HG03045 (cell line): ENCODE results near the gene FAM177B.
A peak's percentile ranks its signal among the peaks of the same experiment; 100 is the strongest.

Experiments
- ATAC-seq: cut with Tn5 transposase; IDR thresholded peaks from one replicate; pipeline ENCODE4 v1.9.1; 2021; ENCODE audit warnings: mild to moderate bottlenecking, moderate library complexity; ENCODE audit not compliant: unreplicated experiment

The FAM177B gene

DNA sequence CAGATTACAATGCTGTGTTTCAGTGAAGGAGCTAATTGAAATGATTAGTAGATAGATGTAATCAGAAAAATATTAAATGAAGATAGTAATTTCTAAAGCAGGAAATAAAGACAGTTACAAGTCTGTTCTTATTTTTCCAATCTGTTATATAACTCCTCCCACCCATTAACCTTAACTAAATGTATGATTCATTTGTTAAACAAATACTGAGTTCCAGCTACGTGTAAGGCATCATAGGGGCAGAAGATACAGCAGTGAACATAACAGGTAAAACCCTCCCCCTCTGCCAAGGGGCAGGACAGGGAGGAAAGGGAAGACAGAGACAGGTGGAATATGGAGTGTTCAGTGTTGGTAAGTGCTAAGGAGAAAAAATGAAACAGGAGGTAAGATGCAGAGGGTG is at the start of gene FAM177B:
Gene FAM177B (plus strand): TSS at position 231 of the 400 bp plus-strand sequence. CDS start 9,344 bp downstream, outside the sequence.
- ATAC-seq = no peak

DNA sequence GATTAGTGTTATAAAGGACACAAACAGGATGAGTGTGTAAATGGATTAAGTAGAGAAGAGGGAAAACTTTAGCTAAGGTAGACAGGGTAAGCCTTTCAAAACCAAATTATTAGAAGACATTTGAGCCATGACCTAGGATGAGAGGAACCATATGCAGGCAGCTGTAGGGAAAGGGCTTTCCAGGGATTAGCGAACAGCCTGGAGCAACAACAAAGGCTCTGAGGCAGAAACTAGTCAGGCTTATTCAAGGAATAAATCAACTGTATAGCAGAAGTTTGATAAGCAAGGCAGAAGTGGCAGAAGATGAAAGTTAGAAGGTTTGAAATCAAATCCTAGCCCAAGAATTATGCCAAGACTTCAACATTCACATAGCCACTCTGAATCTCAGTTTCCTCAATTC is 46.0 kb upstream of the FAM177B start:
- no peak for ATAC-seq

DNA sequence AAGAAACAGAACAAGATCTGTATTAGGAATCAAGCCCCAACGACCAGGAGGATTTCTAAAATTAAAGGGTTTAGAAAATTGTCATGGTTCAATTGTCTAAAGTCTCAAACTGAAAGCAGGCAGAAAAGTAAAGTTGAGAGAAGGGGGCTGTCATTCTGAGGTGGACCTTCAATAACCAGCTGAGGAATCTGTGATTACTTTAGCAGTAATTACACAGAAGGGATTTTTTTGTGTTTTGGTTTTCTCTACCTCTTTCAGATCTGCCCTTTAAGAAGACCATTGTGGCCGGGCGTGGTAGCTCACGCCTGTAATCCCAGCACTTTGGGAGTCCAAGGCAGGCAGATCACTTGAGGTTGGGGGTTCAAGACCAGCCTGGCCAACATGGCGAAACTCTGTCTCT is 42.1 kb upstream of the FAM177B start:
- ATAC-seq = no peak

DNA sequence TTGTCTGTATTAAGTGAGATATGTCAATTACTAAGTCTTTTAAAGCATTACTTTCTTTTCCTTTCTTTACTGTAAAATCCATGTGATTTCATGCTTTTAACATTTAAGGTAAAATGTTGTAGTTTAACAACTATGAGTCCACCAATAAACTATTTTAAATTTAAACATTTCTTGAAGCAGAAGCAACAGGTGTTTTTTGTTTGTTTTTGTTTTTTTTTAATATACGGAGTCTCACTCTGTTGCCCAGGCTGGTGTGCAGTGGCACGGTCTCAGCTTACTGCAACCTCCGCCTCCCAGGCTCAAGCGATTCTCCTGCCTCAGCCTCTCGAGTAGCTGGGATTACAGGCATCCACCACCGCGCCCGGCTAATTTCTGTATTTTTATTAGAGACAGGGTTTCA is 40.3 kb upstream of the FAM177B start:
- ATAC-seq = no peak

DNA sequence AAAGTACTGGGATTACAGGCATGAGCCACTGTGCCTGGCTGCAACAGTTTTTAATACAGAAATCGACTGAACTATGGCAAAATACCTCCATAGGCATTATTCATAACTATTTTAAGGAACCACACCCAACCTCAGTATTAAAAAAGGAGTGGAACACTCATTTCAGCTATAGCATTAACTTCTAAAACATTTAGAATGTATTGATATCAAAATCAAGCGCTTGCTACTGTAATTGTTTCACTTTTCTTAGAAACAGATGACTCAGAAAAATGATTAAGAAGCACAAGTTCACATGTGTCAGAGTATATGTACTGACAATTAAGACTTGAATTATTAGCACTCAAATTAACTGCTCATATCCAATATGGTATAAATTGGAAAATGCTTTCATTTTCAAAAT is 39.8 kb upstream of the FAM177B start:
- no peak for ATAC-seq

DNA sequence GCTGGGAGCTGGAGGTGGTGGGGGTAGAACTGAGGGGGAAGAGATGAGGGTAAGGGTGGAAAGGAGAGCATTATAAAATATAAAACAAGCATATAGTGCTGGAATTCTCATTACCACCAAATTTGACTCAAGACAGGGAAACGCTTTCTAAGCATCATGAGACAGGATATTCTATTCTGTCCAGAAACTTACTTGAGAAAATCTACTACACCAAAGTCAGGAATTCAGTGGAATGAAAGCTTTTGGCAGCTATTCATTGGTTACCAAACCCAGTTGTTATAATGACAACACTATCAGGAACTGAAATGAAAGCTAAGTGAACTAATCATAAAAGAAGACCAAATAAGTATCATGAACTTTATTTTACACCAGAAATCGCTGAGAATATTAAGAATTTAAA is 39.2 kb upstream of the FAM177B start:
- no peak for ATAC-seq

DNA sequence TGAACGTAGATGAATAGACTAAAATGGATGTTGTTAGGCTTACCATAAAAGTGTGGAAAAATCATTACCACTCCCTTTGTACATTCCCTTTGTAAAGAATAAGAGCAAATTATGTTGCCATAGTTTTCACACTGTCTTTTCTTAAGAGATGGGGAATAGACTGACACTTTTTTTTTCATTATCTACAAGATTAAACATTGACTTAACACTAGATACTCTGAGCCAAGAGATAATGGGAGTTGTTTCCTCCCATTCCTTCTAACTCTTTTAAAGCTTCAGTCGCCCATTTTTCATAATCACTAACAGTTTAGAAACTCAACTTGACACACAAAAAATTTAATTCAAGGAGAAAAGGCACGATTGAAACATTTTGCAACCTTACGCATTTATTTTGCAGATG is 34.8 kb upstream of the FAM177B start:
- no peak for ATAC-seq

DNA sequence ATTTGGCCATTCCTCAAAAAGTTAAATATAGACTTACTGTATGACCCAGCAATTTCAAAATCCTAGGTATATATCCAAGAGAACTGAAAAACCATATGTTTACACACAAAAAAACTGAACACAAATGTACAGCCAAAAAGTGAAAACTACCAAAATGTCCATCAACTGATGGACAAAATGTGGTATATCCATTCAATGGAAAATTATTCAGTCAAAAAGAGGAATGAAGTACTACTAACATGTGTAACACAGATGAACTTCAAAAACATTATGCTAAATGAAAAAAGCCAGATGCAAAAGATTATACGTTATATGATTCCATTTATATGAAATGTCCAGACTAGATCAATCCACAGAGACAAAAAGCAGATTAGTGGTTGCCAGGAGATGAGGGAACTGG is 32.7 kb upstream of the FAM177B start:
- ATAC-seq = no peak

DNA sequence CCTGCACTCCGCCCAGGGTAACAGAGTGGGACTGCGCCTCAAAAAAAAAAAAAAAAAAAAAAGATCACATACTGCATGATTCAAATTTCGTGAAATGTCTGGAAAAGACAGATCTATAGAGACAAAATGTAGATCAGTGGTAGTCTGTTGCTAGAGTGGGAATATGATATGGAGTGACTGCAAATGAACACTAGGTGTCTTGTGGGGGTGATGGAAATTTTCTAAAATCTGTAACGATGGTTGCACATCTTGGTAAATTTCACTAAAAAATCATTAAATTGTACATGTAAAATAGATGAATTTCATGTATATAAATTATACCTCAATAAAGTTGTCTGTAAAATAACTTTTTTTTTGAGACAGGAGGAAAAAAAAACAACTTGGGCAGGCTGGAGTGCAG is 30.2 kb upstream of the FAM177B start:
- no peak for ATAC-seq

DNA sequence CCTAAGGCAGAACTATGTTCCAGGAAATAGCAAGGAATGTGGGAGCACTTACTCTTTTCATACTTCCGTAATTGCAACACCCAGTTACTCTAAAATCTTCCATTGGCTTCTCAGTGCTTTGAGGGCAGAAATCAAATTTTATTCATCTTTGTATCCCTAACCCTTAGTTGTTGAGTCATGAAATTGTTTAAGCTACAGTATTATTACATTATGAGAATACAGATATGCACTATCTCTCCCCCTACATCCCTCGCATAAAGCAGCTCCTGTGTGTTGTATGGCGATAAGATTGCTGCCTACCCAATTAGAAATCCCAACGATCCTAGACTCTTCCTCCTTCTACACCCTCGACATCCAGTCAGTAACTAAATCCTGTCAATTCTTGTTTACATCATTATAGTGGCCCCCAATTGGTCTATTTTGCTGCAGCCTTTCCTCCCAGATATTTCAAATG is 27.3 kb upstream of the FAM177B start:
- ATAC-seq = no peak

DNA sequence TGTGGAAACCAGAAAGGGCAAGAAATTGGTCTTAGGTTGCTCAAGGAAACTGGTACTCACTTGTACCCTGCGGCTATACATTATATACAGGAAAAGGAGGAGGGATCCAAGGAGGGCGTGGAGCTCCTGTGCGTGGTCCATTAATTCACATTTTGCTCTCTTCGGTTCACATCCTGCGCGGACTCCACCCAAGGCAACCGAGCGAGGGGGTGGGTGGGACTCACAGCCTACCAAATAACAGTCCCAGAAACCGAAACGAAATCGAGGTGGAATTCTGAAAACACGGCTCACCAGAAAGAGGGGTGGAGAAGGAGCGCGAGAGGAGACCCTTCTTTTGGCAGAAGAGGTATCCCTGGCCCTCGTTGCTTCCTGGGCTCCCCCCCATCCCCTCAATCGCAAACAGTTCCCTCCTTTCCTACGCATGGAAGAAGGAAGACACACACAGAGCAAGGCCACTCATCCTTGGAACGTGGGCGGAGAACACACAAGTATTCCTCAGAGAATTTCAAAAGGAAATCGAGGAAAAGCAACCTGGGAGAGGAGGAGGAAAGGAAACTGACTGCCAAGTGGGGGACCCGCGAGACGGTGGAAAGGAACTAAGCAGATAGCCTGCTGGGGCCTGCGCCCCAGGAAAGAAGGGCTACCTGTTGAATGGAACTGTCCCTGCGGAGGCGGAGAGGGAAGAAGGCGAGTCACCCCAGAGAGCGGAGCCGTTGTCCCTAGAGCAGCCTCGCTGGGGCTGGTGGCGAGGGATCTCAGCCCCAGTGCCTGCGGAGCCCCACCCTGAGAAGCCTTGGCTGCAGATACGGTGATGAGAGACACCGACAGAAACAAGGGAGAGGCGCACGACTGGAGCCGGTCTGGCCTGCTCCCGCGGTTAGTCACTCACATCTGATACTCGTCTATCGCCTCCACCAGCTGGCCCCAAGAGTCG is 25.4 kb upstream of the FAM177B start:
- peak; percentile 31 for ATAC-seq

DNA sequence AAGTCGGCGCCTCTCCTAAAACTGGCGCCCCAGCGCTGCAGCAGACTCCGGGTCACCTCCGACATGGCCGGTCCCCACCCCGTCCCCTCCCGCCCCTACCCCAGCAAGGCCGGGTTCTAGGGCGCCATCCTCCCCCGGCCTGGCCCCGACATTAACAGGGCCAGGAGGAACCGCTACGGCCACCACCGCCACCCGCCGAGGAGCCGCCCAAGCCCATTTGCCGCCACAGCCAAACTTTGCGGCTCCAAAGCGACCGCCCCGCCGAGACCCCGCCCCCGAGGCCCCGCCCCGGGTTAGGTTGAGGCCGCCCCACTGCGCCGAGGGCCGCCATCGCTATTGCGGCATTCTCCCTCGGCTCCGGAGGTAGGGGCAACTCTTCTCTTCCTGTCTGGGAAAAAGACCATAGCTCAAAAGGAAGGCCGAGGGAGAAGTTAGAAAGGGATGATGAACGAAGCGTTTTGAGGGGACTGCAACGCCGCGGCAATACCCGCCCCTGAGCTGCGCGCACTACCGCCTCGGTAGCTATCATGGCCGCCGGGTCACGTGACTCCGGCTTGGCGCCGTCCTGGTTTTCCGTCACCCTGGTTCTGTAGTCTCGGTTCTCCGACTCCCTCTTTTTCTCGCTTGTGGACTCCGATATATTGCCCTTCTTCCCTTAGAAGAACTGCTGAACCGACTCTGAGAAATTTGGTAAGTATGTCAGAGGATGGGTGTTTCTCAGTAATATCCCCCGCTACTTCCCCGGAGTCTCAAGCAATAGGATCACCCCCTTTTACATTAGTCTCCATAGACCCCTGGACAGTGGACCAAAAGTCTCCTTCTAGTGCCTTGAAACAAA is 24.5 kb upstream of the FAM177B start, which contains the start of the genes AIDA and BROX:
Gene AIDA (minus strand): TSS at position 239 of the 838 bp plus-strand sequence. CDS start 174 bp downstream, at position 65.
Gene BROX (plus strand): TSS at position 312 of the 838 bp plus-strand sequence. CDS start 3,136 bp downstream, outside the sequence.
- peak; percentile 82 for ATAC-seq

DNA sequence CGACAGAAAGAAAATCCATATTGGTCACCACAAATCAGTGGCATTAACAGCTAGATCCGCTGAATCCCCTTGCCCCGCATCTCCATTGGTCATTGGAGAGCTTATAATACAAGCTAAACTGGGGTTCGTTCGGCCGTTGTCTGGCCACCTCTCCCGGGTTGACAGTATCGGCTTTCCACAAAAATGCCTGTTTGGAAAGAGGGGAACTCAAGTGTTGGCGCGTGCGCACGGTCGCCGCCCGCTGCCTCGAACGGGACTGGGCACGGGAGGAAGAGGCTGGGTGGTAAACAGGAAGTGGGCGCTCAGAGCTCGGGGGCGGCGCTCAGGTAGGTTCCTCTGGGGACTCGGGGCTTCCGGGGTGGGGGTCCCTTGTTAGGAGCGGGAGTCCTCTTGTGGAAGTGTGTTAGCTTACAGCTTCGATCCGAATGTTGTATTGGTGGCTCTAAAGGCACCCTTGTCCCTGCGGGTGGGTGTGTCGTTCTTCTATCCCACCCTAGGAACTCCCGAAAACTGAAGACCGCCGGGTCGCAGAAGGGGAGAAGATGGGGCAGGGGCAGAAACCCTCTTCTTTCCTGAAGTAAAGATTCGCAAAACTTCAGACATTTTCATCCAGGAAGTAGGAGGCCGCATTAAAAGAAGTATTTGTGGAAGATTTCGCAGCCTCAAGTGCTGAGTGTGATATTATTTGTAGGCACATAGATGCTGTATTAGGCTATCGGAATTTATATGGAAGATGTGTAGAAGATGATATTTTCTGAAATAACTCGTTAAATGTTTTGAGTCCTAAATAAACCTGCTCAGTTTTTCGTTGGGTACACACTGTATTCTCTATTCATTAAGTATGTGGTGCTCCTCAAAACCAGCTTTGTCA is 23.7 kb upstream of the FAM177B start:
- peak; percentile 68 for ATAC-seq

DNA sequence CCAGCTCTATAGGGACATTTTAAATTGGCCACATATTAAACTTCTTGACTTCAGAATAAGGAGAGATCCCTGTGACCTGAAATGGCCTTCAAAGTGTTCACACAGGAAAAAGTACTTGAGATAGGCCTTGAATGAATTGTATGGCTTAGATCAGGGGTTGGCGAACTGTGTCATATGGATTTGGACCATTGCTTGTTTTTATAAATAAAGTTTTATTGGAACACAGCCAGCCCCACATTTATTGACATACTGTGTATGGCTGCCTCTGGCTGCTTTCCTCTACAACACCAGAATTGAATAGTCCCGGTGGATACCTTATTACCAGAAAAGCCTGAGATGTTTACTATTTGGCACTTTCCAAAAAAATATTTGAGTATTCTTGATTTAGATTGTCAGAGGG is 20.6 kb upstream of the FAM177B start:
- no peak for ATAC-seq

DNA sequence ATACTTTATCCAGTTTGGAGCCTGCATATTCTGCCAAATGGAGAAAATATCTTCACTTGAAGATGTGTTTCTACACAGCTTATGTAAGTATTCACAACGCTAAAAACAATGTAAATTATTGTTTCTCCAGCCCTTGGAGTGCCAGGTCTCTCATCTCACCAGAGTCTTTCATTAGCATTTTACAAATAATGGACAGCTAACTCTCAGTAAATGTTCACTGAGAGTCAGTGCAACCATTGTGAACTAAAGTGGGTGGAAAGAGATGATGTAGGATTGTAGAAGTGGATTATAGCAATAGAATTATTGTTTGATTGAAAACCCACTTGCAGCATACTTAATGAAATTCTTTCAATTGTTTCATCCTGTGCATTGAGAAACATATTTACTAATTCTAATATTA is 8.3 kb upstream of the FAM177B start:
- no peak for ATAC-seq

DNA sequence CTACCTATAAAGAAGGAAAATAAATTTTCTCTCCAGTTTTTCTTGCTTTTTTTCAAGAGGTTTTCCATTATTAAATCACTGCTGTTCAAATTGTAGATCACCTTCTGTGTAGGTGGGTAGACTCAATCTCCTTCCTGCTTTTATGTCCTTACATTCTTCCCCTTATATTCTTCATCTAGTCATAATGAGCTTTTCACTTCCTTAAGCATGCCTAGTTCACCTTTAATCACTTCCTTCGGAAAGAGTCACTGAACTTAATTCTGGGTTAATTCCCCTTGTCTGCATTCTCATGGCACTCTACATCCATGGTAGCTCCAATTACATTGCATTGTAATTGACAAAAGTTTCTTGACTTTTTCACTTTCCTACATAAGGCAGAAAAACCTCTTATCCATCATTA is 6.1 kb upstream of the FAM177B start:
- no peak for ATAC-seq

DNA sequence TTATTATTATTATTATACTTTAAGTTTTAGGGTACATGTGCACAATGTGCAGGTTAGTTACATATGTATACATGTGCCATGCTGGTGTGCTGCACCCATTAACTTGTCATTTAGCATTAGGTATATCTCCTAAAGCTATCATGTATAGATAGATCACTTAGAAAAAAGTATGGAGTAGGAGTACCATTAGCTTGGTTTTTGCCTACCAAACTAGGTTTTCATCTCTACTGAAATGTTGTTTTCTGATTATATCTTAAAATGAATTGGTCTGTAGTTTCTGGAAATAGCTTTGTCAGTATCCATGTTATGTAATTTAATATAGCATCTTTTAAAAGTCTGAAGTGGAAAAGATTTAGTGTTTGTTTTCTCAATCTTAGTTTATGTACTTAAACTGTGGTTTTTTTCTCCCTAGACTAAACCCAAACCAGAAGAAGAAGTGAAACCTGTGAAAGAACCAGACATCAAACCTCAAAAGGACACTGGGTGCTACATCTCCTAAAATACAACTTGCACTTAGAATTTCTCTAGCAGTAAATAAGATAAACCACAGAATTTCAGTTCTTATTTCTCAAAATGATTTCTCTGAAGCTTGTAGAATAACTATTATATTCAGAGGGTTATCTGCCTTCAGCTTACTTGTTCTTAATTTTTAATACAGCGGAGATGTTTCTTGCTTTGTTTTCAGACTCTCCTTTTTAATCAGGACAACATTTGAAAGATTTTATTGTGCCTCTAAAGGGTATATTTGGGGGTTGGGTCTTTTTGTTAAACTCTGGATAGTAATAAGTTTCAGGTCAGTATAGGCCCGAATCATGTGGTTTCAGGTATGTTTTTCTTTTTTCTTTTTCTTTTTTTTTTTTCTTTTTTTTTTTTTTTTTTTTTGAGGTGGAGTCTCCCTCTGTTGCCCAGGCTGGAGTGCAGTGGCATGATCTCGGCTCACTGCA is 4.5 kb upstream of the FAM177B start:
- ATAC-seq = peak; percentile 97

DNA sequence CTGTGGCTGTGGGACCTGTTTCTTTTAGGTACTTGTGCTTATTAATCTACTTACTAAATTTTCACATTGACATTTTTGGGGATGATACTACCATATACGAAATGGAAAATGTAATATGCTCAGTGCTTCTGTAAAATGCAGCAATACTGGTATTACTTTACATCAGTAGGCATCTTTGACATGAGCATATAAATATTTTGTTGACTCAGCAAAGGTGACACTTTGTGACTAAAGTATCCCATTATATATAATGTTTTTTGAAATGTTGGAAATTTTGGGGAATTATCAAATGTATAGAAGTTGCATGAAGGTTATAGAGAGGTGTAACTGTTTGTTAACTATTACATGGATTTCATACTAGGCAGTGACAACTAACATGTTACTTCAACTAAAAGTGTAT is 2.3 kb upstream of the FAM177B start:
- no peak for ATAC-seq

DNA sequence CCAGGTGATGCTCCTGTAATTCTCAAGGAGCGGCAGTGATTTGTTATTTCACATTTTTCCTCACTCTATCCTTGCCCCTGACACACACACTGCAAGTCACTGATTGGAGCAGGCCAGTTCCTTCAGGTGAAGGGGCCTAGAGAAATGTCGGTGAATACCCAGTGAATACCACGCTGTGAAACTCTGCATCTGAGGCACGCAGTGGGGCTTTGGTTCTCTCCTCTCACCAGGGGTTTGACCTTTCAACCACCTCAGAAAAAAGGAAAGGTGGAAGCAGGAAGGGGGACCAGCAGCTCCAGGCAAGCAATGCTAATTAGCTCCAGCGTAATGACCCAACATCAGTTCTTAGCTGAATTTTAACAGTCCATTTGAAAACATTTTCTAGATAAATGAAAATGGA is 532 bp upstream of the FAM177B start:
- ATAC-seq = no peak
